MM.1S (cell line): ENCODE data around the gene CCL4L2.
A peak's percentile ranks its signal among the peaks of the same experiment; 100 is the strongest.
"Not testable (repeated sequence)": the region's sequence is repeated elsewhere in the genome, so short reads cannot be mapped to it uniquely, and the experiment has no call there.

Source experiments
- DNase-seq: peaks from one replicate; pipeline ENCODE4 v3.0.0-alpha.2; 2015
- H2AFZ ChIP-seq: fragments of 300-600 bp; sonication (generic); 2 replicates; pipeline ENCODE4 v1.6.0; 2016; ENCODE audit warnings: antibody characterized with exemption, low read length
- H3F3A ChIP-seq: fragments of 300-600 bp; sonication (generic); 2 replicates; pipeline ENCODE4 v1.6.1; 2016; ENCODE audit warnings: mild to moderate bottlenecking, antibody characterized with exemption, low read length, moderate library complexity, mixed read lengths; ENCODE audit not compliant: insufficient read depth
- H3K27ac ChIP-seq: fragments of 300-600 bp; sonication (generic); 2 replicates; pipeline ENCODE4 v1.5.1; 2016; ENCODE audit warnings: mild to moderate bottlenecking, low read length
- H3K27me3 ChIP-seq: fragments of 300-600 bp; sonication (generic); replicated peaks from 2 replicates; pipeline ENCODE4 v1.6.0; 2016; ENCODE audit warnings: low read length; ENCODE audit not compliant: insufficient read depth
- H3K36me3 ChIP-seq: fragments of 300-600 bp; sonication (generic); replicated peaks from 2 replicates; pipeline ENCODE4 v1.6.1; 2016; ENCODE audit warnings: mild to moderate bottlenecking, low read length, mixed read lengths; ENCODE audit not compliant: insufficient read depth
- H3K4me1 ChIP-seq: fragments of 300-600 bp; sonication (generic); 2 replicates; pipeline ENCODE4 v1.6.1; 2016; ENCODE audit warnings: low read length, mixed read lengths
- H3K4me2 ChIP-seq: fragments of 300-600 bp; sonication (generic); 2 replicates; pipeline ENCODE4 v1.6.0; 2016; ENCODE audit warnings: low read depth, low read length
- H3K4me3 ChIP-seq: fragments of 300-600 bp; sonication (generic); 2 replicates; pipeline ENCODE4 v1.5.1; 2016; ENCODE audit warnings: low read length, mixed read lengths
- H3K79me2 ChIP-seq: fragments of 300-600 bp; sonication (generic); 2 replicates; pipeline ENCODE4 v1.6.1; 2016; ENCODE audit warnings: mixed run types, low read length, mixed read lengths
- H3K9ac ChIP-seq: fragments of 300-600 bp; sonication (generic); 2 replicates; pipeline ENCODE4 v1.6.1; 2016; ENCODE audit warnings: low read length, mixed read lengths
- H3K9me2 ChIP-seq: fragments of 300-600 bp; sonication (generic); replicated peaks from 2 replicates; pipeline ENCODE4 v1.6.1; 2016; ENCODE audit warnings: mild to moderate bottlenecking, low read length, mixed read lengths; ENCODE audit not compliant: insufficient read depth
- H3K9me3 ChIP-seq: fragments of 300-600 bp; sonication (generic); replicated peaks from 2 replicates; pipeline ENCODE4 v1.6.1; 2016; ENCODE audit warnings: mild to moderate bottlenecking, low read length, mixed read lengths; ENCODE audit not compliant: insufficient read depth
- H4K20me1 ChIP-seq: fragments of 300-600 bp; sonication (generic); 2 replicates; pipeline ENCODE4 v1.6.1; 2016; ENCODE audit warnings: mild to moderate bottlenecking, low read length, moderate library complexity, mixed read lengths; ENCODE audit not compliant: insufficient read depth
- CTCF ChIP-seq: fragments of 300-600 bp; sonication (generic); IDR thresholded peaks from 2 replicates; pipeline ENCODE4 v1.5.1; 2016; ENCODE audit warnings: antibody characterized with exemption, low read length, mixed read lengths

CCL4L2 gene

GRCh38 chr17:36220737-36221580 is 10.1 kb downstream of the CCL4L2 start:
- H3K27me3 ChIP-seq, H3K36me3 ChIP-seq, H3K9me2 ChIP-seq, H2AFZ ChIP-seq, H3F3A ChIP-seq, H3K4me2 ChIP-seq, H3K27ac ChIP-seq, H3K9me3 ChIP-seq, H3K4me1 ChIP-seq, H3K9ac ChIP-seq, H4K20me1 ChIP-seq, H3K4me3 ChIP-seq, H3K79me2 ChIP-seq: not testable (repeated sequence)
- peak; percentile 5 for DNase-seq

- H4K20me1 ChIP-seq, H3K27ac ChIP-seq, H3K9me3 ChIP-seq, H3K79me2 ChIP-seq, H3K9me2 ChIP-seq, H3K4me2 ChIP-seq, H3K27me3 ChIP-seq, H3K4me3 ChIP-seq, H3F3A ChIP-seq, H3K36me3 ChIP-seq, H3K9ac ChIP-seq, H2AFZ ChIP-seq, H3K4me1 ChIP-seq: not testable (repeated sequence)
- TF ChIP-seq CTCF: peak; percentile 18; the same call in 1 of the 2 replicates
- DNase-seq: peak; percentile 14
Measured at GRCh38 chr17:36221581-36222100, 10.8 kb downstream of the CCL4L2 start.

- H3F3A ChIP-seq: not testable (repeated sequence)
Measured at GRCh38 chr17:36222967-36223366, 12.1 kb downstream of the CCL4L2 start.

GRCh38 chr17:36229644-36230043 is 18.8 kb downstream of the CCL4L2 start:
- not testable (repeated sequence) for H3K9me2 ChIP-seq, DNase-seq, H3K9ac ChIP-seq, H3K27ac ChIP-seq, H3K9me3 ChIP-seq, H2AFZ ChIP-seq, H3K36me3 ChIP-seq, H3K4me3 ChIP-seq, H3F3A ChIP-seq, H3K4me2 ChIP-seq, H3K27me3 ChIP-seq, H4K20me1 ChIP-seq, H3K4me1 ChIP-seq, H3K79me2 ChIP-seq
- peak; percentile 11; the same call in 1 of the 2 replicates for TF ChIP-seq CTCF

More at GRCh38 chr17:36222967-36223366, 12.1 kb downstream of the CCL4L2 start:
- DNase-seq, H3K9ac ChIP-seq, H3K9me2 ChIP-seq, H4K20me1 ChIP-seq, H2AFZ ChIP-seq, H3K4me3 ChIP-seq, H3K36me3 ChIP-seq, H3K4me2 ChIP-seq, H3K27me3 ChIP-seq, H3K79me2 ChIP-seq, H3K4me1 ChIP-seq, H3K27ac ChIP-seq, H3K9me3 ChIP-seq: not testable (repeated sequence)

- not testable (repeated sequence) for H3K9ac ChIP-seq, H3K36me3 ChIP-seq, H3K9me2 ChIP-seq, H3K4me1 ChIP-seq, H3K4me2 ChIP-seq, H3K79me2 ChIP-seq, H3K9me3 ChIP-seq, H3K27me3 ChIP-seq, H4K20me1 ChIP-seq, H3K4me3 ChIP-seq, H2AFZ ChIP-seq, H3K27ac ChIP-seq, DNase-seq, H3F3A ChIP-seq
Measured at GRCh38 chr17:36242046-36242445, 31.2 kb downstream of the CCL4L2 start.
